Measurements from ENCODE around the gene RABGAP1L. TPM values are rescaled to one million over a fixed set of nuclear protein-coding genes. Genes with fewer than 3 reads are reported as not detected.

The RABGAP1L gene
- total and polyA plus RNA-seq, 2 donors from 2014 or later: 16.2 to 48.5 TPM

- FAIRE-seq (no peak), DNase-seq (no peak)
- Histone ChIP-seq H3K27ac (ENCODE audit: low read depth in 2 of 2, low read length in 2 of 2) (no peak overlapping the region), H3K9me3 (ENCODE audit: control insufficient read depth in 2 of 3, insufficient read depth in 1 of 3, low read length in 3 of 3) (no peaks in the 10 kb centered on the region), H3K27me3 (ENCODE audit: control insufficient read depth, insufficient read depth, low read length) (no peaks in the 10 kb centered on the region), H3K36me3 (ENCODE audit: control insufficient read depth in 2 of 3, insufficient read depth in 3 of 3, low read length in 3 of 3) (no peaks in the 10 kb centered on the region), H3K4me3 (ENCODE audit: low read length in 3 of 3) (no peak overlapping the region), H3K4me1 (ENCODE audit: control insufficient read depth in 2 of 3, insufficient read depth in 2 of 3, low read depth in 1 of 3, low read length in 3 of 3) (peaks cover 0 to 7% (median 2%) of the 10 kb centered on the region in 3 donors), H3K9ac (ENCODE audit: low read length in 3 of 3) (no peak overlapping the region)
- peak; percentile 17 for TF ChIP-seq CTCF (IDR thresholded peaks at IDR 0.05; ENCODE audit: borderline replicate concordance, extremely low read depth, insufficient read depth)
- intact Hi-C loops (cut with DNase I): no loop called here
Measured at GRCh38 chr1:174189428-174190062, 30.2 kb downstream of the RABGAP1L start.

- Histone ChIP-seq H3K27me3 (ENCODE audit: control insufficient read depth, insufficient read depth, low read length) (no peaks in the 10 kb centered on the region), H3K27ac (ENCODE audit: low read depth in 2 of 2, low read length in 2 of 2) (peak overlapping the region in 1 of 2 donors; percentile 52), H3K4me3 (ENCODE audit: low read length in 3 of 3) (peak overlapping the region in 1 of 3 donors; percentile 26), H3K4me1 (ENCODE audit: control insufficient read depth in 2 of 3, insufficient read depth in 2 of 3, low read depth in 1 of 3, low read length in 3 of 3) (peaks cover 0 to 7% (median 2%) of the 10 kb centered on the region in 3 donors), H3K9me3 (ENCODE audit: control insufficient read depth in 2 of 3, insufficient read depth in 1 of 3, low read length in 3 of 3) (no peaks in the 10 kb centered on the region), H3K9ac (ENCODE audit: low read length in 3 of 3) (peak overlapping the region in 1 of 3 donors; percentile 12), H3K36me3 (ENCODE audit: control insufficient read depth in 2 of 3, insufficient read depth in 3 of 3, low read length in 3 of 3) (no peaks in the 10 kb centered on the region)
- intact Hi-C loops (cut with DNase I): no loop called here
- FAIRE-seq (no peak), DNase-seq (peak in 2 of 5 donors; percentile 11 to 14)
- TF ChIP-seq CTCF (IDR thresholded peaks at IDR 0.05; ENCODE audit: borderline replicate concordance, extremely low read depth, insufficient read depth): no peak
Measured at GRCh38 chr1:174190691-174191199, 31.4 kb downstream of the RABGAP1L start.

- Histone ChIP-seq H3K9me3 (ENCODE audit: control insufficient read depth in 2 of 3, insufficient read depth in 1 of 3, low read length in 3 of 3) (no peaks in the 10 kb centered on the region), H3K27me3 (ENCODE audit: control insufficient read depth, insufficient read depth, low read length) (no peaks in the 10 kb centered on the region), H3K4me3 (ENCODE audit: low read length in 3 of 3) (peak overlapping the region in 1 of 3 donors; percentile 26), H3K9ac (ENCODE audit: low read length in 3 of 3) (no peak overlapping the region), H3K36me3 (ENCODE audit: control insufficient read depth in 2 of 3, insufficient read depth in 3 of 3, low read length in 3 of 3) (no peaks in the 10 kb centered on the region), H3K27ac (ENCODE audit: low read depth in 2 of 2, low read length in 2 of 2) (no peak overlapping the region), H3K4me1 (ENCODE audit: control insufficient read depth in 2 of 3, insufficient read depth in 2 of 3, low read depth in 1 of 3, low read length in 3 of 3) (peaks cover 0 to 7% (median 2%) of the 10 kb centered on the region in 3 donors)
- intact Hi-C loops (cut with DNase I): no loop called here
- FAIRE-seq: no peak
- peak in 2 of 5 donors; percentile 47 to 61 for DNase-seq
- TF ChIP-seq CTCF (IDR thresholded peaks at IDR 0.05; ENCODE audit: borderline replicate concordance, extremely low read depth, insufficient read depth): no peak
Measured at GRCh38 chr1:174191349-174191862, 32.1 kb downstream of the RABGAP1L start.
